Thyroid gland (tissue), 4 donors: ENCODE measurements around the gene ESRP2.

Experiments
- POLR2A ChIP-seq, 2 donors: fragments of 450-650 bp; IDR thresholded peaks; one replicate each; pipeline ENCODE4 v1.6.1; 2017; ENCODE audit warnings: antibody characterized with exemption in 2 of 2, mild to moderate bottlenecking in 2 of 2, moderate library complexity in 1 of 2
- TF ChIP-seq, protein P1 (sequence below), 6 experiments: fragments of 200-600 bp in 3 of 6; fragments of 450-650 bp in 3 of 6; sonication (generic) in 3 of 6; IDR thresholded peaks; one replicate each; pipeline ENCODE4 v1.5.1; 2016 to 2019; ENCODE audit warnings: antibody characterized with exemption in 6 of 6, mild to moderate bottlenecking in 2 of 6, inconsistent platforms in 1 of 6, moderate library complexity in 1 of 6

- TF ChIP-seq, protein P1, sequence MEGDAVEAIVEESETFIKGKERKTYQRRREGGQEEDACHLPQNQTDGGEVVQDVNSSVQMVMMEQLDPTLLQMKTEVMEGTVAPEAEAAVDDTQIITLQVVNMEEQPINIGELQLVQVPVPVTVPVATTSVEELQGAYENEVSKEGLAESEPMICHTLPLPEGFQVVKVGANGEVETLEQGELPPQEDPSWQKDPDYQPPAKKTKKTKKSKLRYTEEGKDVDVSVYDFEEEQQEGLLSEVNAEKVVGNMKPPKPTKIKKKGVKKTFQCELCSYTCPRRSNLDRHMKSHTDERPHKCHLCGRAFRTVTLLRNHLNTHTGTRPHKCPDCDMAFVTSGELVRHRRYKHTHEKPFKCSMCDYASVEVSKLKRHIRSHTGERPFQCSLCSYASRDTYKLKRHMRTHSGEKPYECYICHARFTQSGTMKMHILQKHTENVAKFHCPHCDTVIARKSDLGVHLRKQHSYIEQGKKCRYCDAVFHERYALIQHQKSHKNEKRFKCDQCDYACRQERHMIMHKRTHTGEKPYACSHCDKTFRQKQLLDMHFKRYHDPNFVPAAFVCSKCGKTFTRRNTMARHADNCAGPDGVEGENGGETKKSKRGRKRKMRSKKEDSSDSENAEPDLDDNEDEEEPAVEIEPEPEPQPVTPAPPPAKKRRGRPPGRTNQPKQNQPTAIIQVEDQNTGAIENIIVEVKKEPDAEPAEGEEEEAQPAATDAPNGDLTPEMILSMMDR (IDR thresholded peaks at IDR 0.05), result no peak
- no peak for TF ChIP-seq POLR2A (IDR thresholded peaks at IDR 0.05)
Observed at GRCh38 chr16:68183046-68183445, 52.9 kb downstream of the ESRP2 start.
